ENCODE measurements around the gene ANO7.

The ANO7 gene

GRCh38 chr2:241242306-241242705, 53.8 kb downstream of the ANO7 start:
- no peak for ATAC-seq
- TF ChIP-seq BACH2 (CRISPR knock-in tag; IDR thresholded peaks at IDR 0.05; ENCODE audit: borderline replicate concordance), result no peak
- TF ChIP-seq ZC3H10 (CRISPR knock-in tag; IDR thresholded peaks at IDR 0.05), result no peak
- TF ChIP-seq ZFP30 (CRISPR knock-in tag; IDR thresholded peaks at IDR 0.05), result no peak
- no peak for TF ChIP-seq PPARA (CRISPR knock-in tag; IDR thresholded peaks at IDR 0.05; ENCODE audit: borderline replicate concordance)
- no peak for TF ChIP-seq TSHZ2 (CRISPR knock-in tag; IDR thresholded peaks at IDR 0.05)
- no peak for TF ChIP-seq TOX (CRISPR knock-in tag; IDR thresholded peaks at IDR 0.05; ENCODE audit: borderline replicate concordance)
- no peak for TF ChIP-seq SNAI2 (CRISPR knock-in tag; IDR thresholded peaks at IDR 0.05)

GRCh38 chr2:241244368-241244767, 55.9 kb downstream of the ANO7 start:
- no peak for ATAC-seq
- TF ChIP-seq RARB (CRISPR knock-in tag; IDR thresholded peaks at IDR 0.05) (no peak), TCF4 (CRISPR knock-in tag; IDR thresholded peaks at IDR 0.05; ENCODE audit: borderline replicate concordance) (no peak), ARNTL (CRISPR knock-in tag; IDR thresholded peaks at IDR 0.05; ENCODE audit: borderline replicate concordance, low read depth) (no peak), ISL1 (CRISPR knock-in tag; IDR thresholded peaks at IDR 0.05) (no peak), GLIS3 (CRISPR knock-in tag; IDR thresholded peaks at IDR 0.05) (no peak)

GRCh38 chr2:241248289-241248688, 59.8 kb downstream of the ANO7 start:
- TF ChIP-seq PPARA (CRISPR knock-in tag; IDR thresholded peaks at IDR 0.05; ENCODE audit: borderline replicate concordance) (no peak), RARB (CRISPR knock-in tag; IDR thresholded peaks at IDR 0.05) (no peak), ZNF8 (CRISPR knock-in tag; IDR thresholded peaks at IDR 0.05) (no peak), SNAI2 (CRISPR knock-in tag; IDR thresholded peaks at IDR 0.05) (no peak), CSRNP3 (CRISPR knock-in tag; IDR thresholded peaks at IDR 0.05) (no peak), TCF4 (CRISPR knock-in tag; IDR thresholded peaks at IDR 0.05; ENCODE audit: borderline replicate concordance) (no peak), BACH2 (CRISPR knock-in tag; IDR thresholded peaks at IDR 0.05; ENCODE audit: borderline replicate concordance) (no peak), TOX (CRISPR knock-in tag; IDR thresholded peaks at IDR 0.05; ENCODE audit: borderline replicate concordance) (no peak), CREB5 (CRISPR knock-in tag; IDR thresholded peaks at IDR 0.05; ENCODE audit: low read depth) (no peak), ZFP30 (CRISPR knock-in tag; IDR thresholded peaks at IDR 0.05) (no peak), POU6F1 (CRISPR knock-in tag; IDR thresholded peaks at IDR 0.05; ENCODE audit: borderline replicate concordance, low read depth) (no peak), ZNF70 (CRISPR knock-in tag; IDR thresholded peaks at IDR 0.05) (no peak), CSDC2 (CRISPR knock-in tag; IDR thresholded peaks at IDR 0.05) (no peak), ZNF565 (CRISPR knock-in tag; conservative IDR thresholded peaks at IDR 0.05; ENCODE audit: low read depth) (no peak), ARNTL (CRISPR knock-in tag; IDR thresholded peaks at IDR 0.05; ENCODE audit: borderline replicate concordance, low read depth) (no peak), PATZ1 (CRISPR knock-in tag; IDR thresholded peaks at IDR 0.05; ENCODE audit: borderline replicate concordance) (no peak), ESRRG (CRISPR knock-in tag; IDR thresholded peaks at IDR 0.05) (no peak)
- ATAC-seq, result no peak

Data from SK-N-SH treated with all-trans-retinoic acid at 6 μM for 48 hours (cell line).